Lung (tissue), 12 donors: ENCODE results near the gene MAP3K21. TPM values are rescaled to one million over a fixed set of nuclear protein-coding genes. Genes with fewer than 3 reads are reported as not detected.

Experiments used
- ATAC-seq: fragments of 200-7000 bp; cut with Tn5 transposase; one replicate; pipeline ENCODE4 v1.9.1; 2020; ENCODE audit warnings: moderate number of reproducible peaks; ENCODE audit not compliant: insufficient read depth, low FRiP score
- DNase-seq, 3 donors: peaks; one replicate each; pipeline ENCODE4 v3.0.0-alpha.2; 2013 to 2017
- H3K27ac ChIP-seq, 2 donors: one replicate each; pipeline ENCODE4 v1.5.1; 2013; ENCODE audit warnings: mild to moderate bottlenecking in 2 of 2, moderate library complexity in 2 of 2, control low read depth in 1 of 2, inconsistent platforms in 1 of 2, low read depth in 1 of 2, low read length in 1 of 2
- H3K27me3 ChIP-seq, 3 donors: one replicate each; pipeline ENCODE4 v1.5.1; 2013; ENCODE audit warnings: low read length in 2 of 3; ENCODE audit not compliant: control insufficient read depth in 3 of 3, insufficient read depth in 3 of 3
- H3K36me3 ChIP-seq, 4 donors: one replicate each; pipeline ENCODE4 v1.5.1; 2013; ENCODE audit warnings: low read length in 4 of 4, mild to moderate bottlenecking in 1 of 4, moderate library complexity in 1 of 4; ENCODE audit not compliant: control insufficient read depth in 4 of 4, insufficient read depth in 4 of 4
- H3K4me1 ChIP-seq, 5 donors: one replicate each; pipeline ENCODE4 v1.5.1; 2013; ENCODE audit warnings: low read length in 5 of 5, mild to moderate bottlenecking in 2 of 5, moderate library complexity in 1 of 5; ENCODE audit not compliant: control insufficient read depth in 5 of 5, insufficient read depth in 5 of 5
- H3K4me3 ChIP-seq: one replicate; pipeline ENCODE4 v1.5.1; 2013; ENCODE audit warnings: mild to moderate bottlenecking, control low read depth, moderate library complexity
- H3K9ac ChIP-seq, 2 donors: one replicate each; pipeline ENCODE4 v1.5.1; 2013; ENCODE audit warnings: low read length in 2 of 2, control low read depth in 1 of 2; ENCODE audit not compliant: insufficient read depth in 1 of 2
- H3K9me3 ChIP-seq, 4 donors: one replicate each; pipeline ENCODE4 v1.5.1; 2013; ENCODE audit warnings: low read length in 3 of 4, mild to moderate bottlenecking in 1 of 4, moderate library complexity in 1 of 4; ENCODE audit not compliant: control insufficient read depth in 4 of 4, insufficient read depth in 3 of 4
- CTCF ChIP-seq: IDR thresholded peaks from 2 replicates; pipeline ENCODE4 v1.5.1; 2012; ENCODE audit warnings: mild to moderate bottlenecking; ENCODE audit errors: control extremely low read depth, extremely low read depth
- WGBS, 2 donors: extraction: QIAGEN DNeasy Blood & Tissue Kit; methylation state at CpG; one replicate each; pipeline ENCODE4 v1.1.7; 2013; 5-methylcytosine and 5-hydroxymethylcytosine counted together
- polyA plus RNA-seq, 2 donors: library from polyadenylated mRNA; stranded (reverse); fragments of 200-250 nt; gene quantifications; one replicate each; pipeline ENCODE4 v1.2.1, GENCODE V29; 2013
- total RNA-seq, 2 donors: library from RNA; depleted of rRNA in 1 of 2; stranded (reverse); fragments of >200 nt in 1 of 2; gene quantifications; one replicate each; pipeline ENCODE4 v1.2.1, GENCODE V29; 2014 to 2021
- donor health status: control.
- donor health status: control.
- donor health status: Bipolar disorder and iron deficiency.
- donor health status: healthy.
- donor health status: DM: yes; HTN: yes; CAD: no.

Gene MAP3K21
- total and polyA plus RNA-seq, 4 donors = 3.2 to 11.4 (median 5.7) TPM

- H3K36me3 ChIP-seq = no peaks in the 10 kb centered on the region
- ATAC-seq (peak; percentile 22), DNase-seq (peak in 2 of 3 donors; percentile 21 to 32)
- no peak overlapping the region for H3K9ac ChIP-seq
- H3K4me1 ChIP-seq = peaks cover 0 to 16% (median 0%) of the 10 kb centered on the region in 5 donors
- peaks cover 0 to 25% (median 14%) of the 10 kb centered on the region in 3 donors for H3K27me3 ChIP-seq
- no peaks in the 10 kb centered on the region for H3K9me3 ChIP-seq
- no peak for TF ChIP-seq CTCF
- peak overlapping the region; percentile 64 for H3K4me3 ChIP-seq
- H3K27ac ChIP-seq = peak overlapping the region in 1 of 2 donors; percentile 90
- 1% methylated on average over 57 to 96 of the region's 96 CpGs for WGBS, 2 donors
Observed at GRCh38 chr1:233328142-233328921, 808 bp downstream of the MAP3K21 start.

GRCh38 chr1:233331676-233332519, 4.4 kb downstream of the MAP3K21 start:
- Histone ChIP-seq H3K4me3 (no peak overlapping the region), H3K27ac (no peak overlapping the region), H3K9ac (no peak overlapping the region), H3K36me3 (no peaks in the 10 kb centered on the region), H3K9me3 (no peaks in the 10 kb centered on the region), H3K4me1 (peaks cover 0 to 16% (median 0%) of the 10 kb centered on the region in 5 donors), H3K27me3 (peaks cover 0 to 20% (median 18%) of the 10 kb centered on the region in 3 donors)
- ATAC-seq (no peak), DNase-seq (no peak)
- WGBS, 2 donors = 75 to 77% methylated on average over 8 of the region's 8 CpGs
- TF ChIP-seq CTCF = no peak

- no peak overlapping the region for H3K4me3 ChIP-seq
- peaks cover 0 to 13% (median 0%) of the 10 kb centered on the region in 5 donors for H3K4me1 ChIP-seq
- no peaks in the 10 kb centered on the region for H3K36me3 ChIP-seq
- DNase-seq = no peak
- WGBS, 2 donors = 95 to 97% methylated on average over 1 of the region's 1 CpG
- TF ChIP-seq CTCF = no peak
- no peak overlapping the region for H3K9ac ChIP-seq
- peaks cover 0 to 20% (median 20%) of the 10 kb centered on the region in 3 donors for H3K27me3 ChIP-seq
- H3K9me3 ChIP-seq = no peaks in the 10 kb centered on the region
- H3K27ac ChIP-seq = no peak overlapping the region
- no peak for ATAC-seq
Observed at GRCh38 chr1:233333086-233333485, 5.6 kb downstream of the MAP3K21 start.
